ENCODE measurements around the gene SERTM2.

DNA sequence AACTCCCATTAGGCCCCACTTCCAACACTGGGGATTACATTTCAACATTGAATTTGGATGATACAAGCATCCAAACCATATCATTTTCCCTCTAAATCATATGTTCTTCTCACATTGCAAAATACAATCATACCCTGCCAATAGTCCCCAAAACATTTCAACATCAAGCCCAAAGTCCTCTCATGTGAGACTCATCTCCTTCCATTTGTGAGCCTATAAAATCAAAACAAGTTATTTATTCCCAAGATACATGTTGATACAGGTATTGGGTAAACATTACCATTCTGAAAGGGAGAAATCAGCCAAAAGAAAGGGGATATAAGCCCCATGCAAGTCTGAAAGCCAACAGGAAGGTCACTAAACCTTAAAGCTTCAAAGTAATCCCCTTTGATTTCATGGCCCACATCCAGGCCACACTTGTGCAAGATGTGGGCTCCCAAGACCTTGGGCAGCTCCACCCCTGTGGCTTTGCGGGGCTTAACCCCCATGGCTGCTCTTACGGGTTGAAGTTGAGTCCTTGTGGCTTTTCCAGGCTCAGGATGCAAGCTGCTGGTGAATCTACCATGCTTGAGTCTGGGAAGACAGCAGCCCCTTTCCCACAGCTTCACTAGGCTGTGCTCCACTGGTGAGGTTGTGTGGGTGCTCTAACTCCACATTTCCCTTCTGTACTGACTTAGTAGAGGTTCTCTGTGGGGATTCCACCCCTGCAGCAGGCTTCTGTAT lies 40.6 kb upstream of the SERTM2 start:
- TF ChIP-seq, protein P1, sequence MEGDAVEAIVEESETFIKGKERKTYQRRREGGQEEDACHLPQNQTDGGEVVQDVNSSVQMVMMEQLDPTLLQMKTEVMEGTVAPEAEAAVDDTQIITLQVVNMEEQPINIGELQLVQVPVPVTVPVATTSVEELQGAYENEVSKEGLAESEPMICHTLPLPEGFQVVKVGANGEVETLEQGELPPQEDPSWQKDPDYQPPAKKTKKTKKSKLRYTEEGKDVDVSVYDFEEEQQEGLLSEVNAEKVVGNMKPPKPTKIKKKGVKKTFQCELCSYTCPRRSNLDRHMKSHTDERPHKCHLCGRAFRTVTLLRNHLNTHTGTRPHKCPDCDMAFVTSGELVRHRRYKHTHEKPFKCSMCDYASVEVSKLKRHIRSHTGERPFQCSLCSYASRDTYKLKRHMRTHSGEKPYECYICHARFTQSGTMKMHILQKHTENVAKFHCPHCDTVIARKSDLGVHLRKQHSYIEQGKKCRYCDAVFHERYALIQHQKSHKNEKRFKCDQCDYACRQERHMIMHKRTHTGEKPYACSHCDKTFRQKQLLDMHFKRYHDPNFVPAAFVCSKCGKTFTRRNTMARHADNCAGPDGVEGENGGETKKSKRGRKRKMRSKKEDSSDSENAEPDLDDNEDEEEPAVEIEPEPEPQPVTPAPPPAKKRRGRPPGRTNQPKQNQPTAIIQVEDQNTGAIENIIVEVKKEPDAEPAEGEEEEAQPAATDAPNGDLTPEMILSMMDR (IDR thresholded peaks at IDR 0.05): no peak
- TF ChIP-seq POLR2A (IDR thresholded peaks at IDR 0.05): no peak
